ENCODE measurements around the gene RAET1E. TPM values are rescaled to one million over a fixed set of nuclear protein-coding genes. Genes with fewer than 3 reads are reported as not detected.

RAET1E gene
- total and polyA plus RNA-seq, 2 donors (not counting 3 experiments of a cell fraction or from before 2014, with no cell fraction given): 0.04 TPM; not detected in 1

GRCh38 chr6:149941583-149942460 is 43.9 kb upstream of the RAET1E start, which contains the start of gene ULBP2:
Gene ULBP2, plus strand, starts transcription at chr6:149942014. Its CDS starts 59 bp downstream, at chr6:149942073.
- Histone ChIP-seq H3K36me3 (ENCODE audit: control insufficient read depth in 2 of 2, extremely low read depth in 1 of 2, insufficient read depth in 2 of 2, low read length in 2 of 2) (peaks cover 0 to 3% of the 10 kb centered on the region in 2 experiments), H3K4me2 (ENCODE audit: insufficient read depth, low read length) (peak within 1 kb of the TSS; percentile 90), H3K9me1 (replicated peaks; ENCODE audit: control insufficient read depth, extremely low read depth, insufficient read depth, low read length) (no peaks in the 10 kb centered on the region), H3K9ac (replicated peaks; ENCODE audit: extremely low read depth, insufficient read depth, low read length) (peak within 1 kb of the TSS; percentile 74), H3K4me1 (ENCODE audit: control insufficient read depth, extremely low read depth, insufficient read depth, low read length) (peaks cover 14% of the 10 kb centered on the region), H3K4me3 (replicated peaks in 1 of 3; ENCODE audit: insufficient read depth in 1 of 3, low read depth in 1 of 3, low read length in 3 of 3) (peak within 1 kb of the TSS; percentile 72 to 84 (median 73)), H3K27ac (ENCODE audit: insufficient read depth, low read depth, low read length) (peak within 1 kb of the TSS; percentile 34), H2AFZ (ENCODE audit: low read depth, low read length) (peak within 1 kb of the TSS; percentile 95), H3K27me3 (ENCODE audit: control insufficient read depth in 2 of 2, insufficient read depth in 2 of 2, low read length in 2 of 2) (peaks cover 28 to 37% of the 10 kb centered on the region in 2 experiments), H3K79me2 (ENCODE audit: control insufficient read depth, insufficient read depth, low read length) (no peaks in the 10 kb centered on the region), H4K20me1 (replicated peaks; ENCODE audit: control insufficient read depth, extremely low read depth, insufficient read depth, low read length) (no peaks in the 10 kb centered on the region), H3K9me3 (replicated peaks; ENCODE audit: control insufficient read depth, insufficient read depth, low read length) (no peaks in the 10 kb centered on the region)
- peak; percentile 90 for TF ChIP-seq POLR2AphosphoS5 (IDR thresholded peaks at IDR 0.05; ENCODE audit: insufficient read depth, low read depth, low read length)
- no peak for TF ChIP-seq JUN (IDR thresholded peaks at IDR 0.05; ENCODE audit: borderline replicate concordance, insufficient read depth, insufficient read length, low read depth)
- TF ChIP-seq GATA2 (IDR thresholded peaks at IDR 0.05; ENCODE audit: insufficient read depth, insufficient read length, low read depth, low read length): no peak
- TF ChIP-seq, protein P1, sequence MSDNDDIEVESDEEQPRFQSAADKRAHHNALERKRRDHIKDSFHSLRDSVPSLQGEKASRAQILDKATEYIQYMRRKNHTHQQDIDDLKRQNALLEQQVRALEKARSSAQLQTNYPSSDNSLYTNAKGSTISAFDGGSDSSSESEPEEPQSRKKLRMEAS (IDR thresholded peaks at IDR 0.05; ENCODE audit: insufficient read depth, insufficient read length): no peak
- TF ChIP-seq MYC (IDR thresholded peaks at IDR 0.05; ENCODE audit: low read depth, low read length): no peak
- peak; percentile 98 for TF ChIP-seq POLR2A (IDR thresholded peaks at IDR 0.05; ENCODE audit: low read depth, low read length)
- TF ChIP-seq CTCF (IDR thresholded peaks at IDR 0.05; ENCODE audit: extremely low read depth in 1 of 2, insufficient read depth in 1 of 2, low read depth in 1 of 2, low read length in 2 of 2): no peak
- peak; percentile 26 for TF ChIP-seq EZH2 (IDR thresholded peaks at IDR 0.05; ENCODE audit: borderline replicate concordance, low read depth, low read length, severe bottlenecking)
- TF ChIP-seq FOS (IDR thresholded peaks at IDR 0.05; ENCODE audit: borderline replicate concordance, insufficient read depth, low read length): peak; percentile 48
- DNase-seq (ENCODE audit: low read depth, low spot score) (peak; percentile 97), FAIRE-seq (peak; percentile 98)
- ChIA-PET POLR2A (no interaction called here), CTCF (interaction anchor here (1.0 to 1.3 kb wide), 2 partner anchors 19 to 75 kb away, joined by 3 to 8 read pairs; no protein-coding TSS in a partner anchor)
- dilution Hi-C loops (cut with MboI; ENCODE audit: extremely low pct_ligation_motif_present, low sequenced_read_pairs): no loop called here
- no TSS peak for BruUV-seq (replicated peaks)
- intact Hi-C loops (cut with micrococcal nuclease): loop anchor here (1.0 to 2.0 kb wide), 2 partner anchors 19 to 63 kb away; no protein-coding TSS in a partner anchor
